GM18511 (cell line): ENCODE data around the gene DCC.

Source experiments
- ATAC-seq: cut with Tn5 transposase; IDR thresholded peaks from one replicate; pipeline ENCODE4 v1.9.1; 2021; ENCODE audit warnings: mild to moderate bottlenecking, moderate library complexity; ENCODE audit not compliant: unreplicated experiment

Gene DCC

DNA sequence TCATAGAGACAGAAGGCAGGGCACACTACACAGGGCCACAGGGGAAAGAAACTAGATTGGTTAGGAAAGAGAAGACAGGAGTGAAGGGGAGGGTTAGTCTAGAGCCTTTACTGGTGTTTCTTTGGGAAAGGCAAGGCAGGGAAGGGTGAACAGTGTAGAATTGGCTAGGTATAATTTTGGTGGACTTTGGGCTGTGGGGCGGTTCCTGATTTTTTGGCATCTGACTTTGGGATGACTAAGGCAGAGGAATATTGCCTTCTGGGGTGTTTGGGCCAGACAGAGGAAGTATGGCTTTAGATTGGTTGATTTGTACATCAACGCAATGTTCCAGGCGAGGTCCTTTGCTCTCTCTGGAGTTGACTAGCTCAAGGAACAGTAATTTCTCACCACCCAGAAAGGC, 534.8 kb downstream of the DCC start:
- no peak for ATAC-seq

- no peak for ATAC-seq
These were observed 535.7 kb downstream of the DCC start for GRCh38 chr18:52875725-52876124.

- ATAC-seq = no peak
These were observed 548.0 kb downstream of the DCC start for GRCh38 chr18:52888014-52888413.

GRCh38 chr18:52894801-52895200, 554.8 kb downstream of the DCC start:
- no peak for ATAC-seq

- ATAC-seq = no peak
These were observed 557.9 kb downstream of the DCC start for GRCh38 chr18:52897611-52898484.

DNA sequence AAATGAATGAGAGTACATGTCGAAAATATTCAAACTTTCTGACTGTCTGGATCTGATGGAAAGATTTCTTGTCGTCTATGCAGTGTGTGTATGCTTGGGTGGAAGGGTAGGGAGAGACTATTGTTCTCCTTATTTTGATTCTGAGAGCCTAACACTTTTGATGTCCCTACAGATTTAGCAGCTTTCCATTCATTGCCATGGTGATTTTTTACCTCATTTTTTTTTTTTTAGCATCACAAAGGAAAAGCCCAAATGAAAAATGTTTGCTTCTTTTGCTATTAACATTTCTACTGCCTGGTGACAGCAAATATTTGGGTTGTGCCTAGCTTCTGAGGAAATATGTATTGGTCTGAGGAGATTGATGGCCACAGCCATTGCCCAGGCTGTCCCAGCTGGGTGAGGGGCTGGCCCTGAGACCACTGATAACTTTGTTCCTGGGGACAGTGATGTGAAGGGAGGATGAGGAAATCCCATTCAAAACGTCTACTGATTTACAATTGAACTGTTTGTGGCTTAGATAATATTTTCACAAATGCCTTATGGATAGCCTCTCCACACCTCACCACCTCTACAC, 558.6 kb downstream of the DCC start:
- no peak for ATAC-seq

DNA sequence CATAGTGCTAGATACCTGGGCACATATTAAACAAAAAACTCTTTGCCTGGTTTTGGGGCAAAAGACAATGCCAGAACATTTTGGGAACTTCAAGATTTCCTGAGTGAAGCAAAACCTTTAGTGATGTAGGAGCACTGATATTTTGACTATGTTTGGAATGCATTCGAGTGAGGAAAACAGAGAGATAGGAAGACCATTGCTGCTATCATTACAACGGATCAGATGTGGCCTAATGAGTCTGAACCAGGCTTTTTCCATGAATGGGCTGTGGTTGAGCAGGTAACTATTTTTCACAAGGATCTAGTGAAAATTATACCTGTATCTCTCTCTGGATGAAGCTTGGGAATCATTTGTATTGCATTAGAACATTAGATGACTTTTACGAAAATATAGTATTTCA, 562.2 kb downstream of the DCC start:
- ATAC-seq = no peak

DNA sequence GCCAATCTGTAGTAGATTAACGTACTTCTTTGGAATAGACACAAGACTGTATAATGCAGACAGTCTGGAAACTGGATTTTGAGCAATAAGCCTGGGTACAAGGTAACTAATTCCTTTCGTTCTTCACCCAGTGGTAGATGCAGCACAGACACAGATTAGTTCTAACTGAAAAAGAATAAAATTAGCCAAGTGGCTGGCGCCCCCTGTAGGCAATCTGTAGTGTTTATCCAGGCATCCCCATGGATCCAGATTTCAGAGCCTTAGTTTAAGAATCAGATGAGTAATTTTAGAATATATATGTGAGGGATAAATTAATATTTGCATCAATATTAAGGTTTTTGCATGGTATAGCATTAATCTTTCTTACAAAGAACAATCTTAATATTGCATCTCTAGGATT, 563.9 kb downstream of the DCC start:
- peak; percentile 45 for ATAC-seq

DNA sequence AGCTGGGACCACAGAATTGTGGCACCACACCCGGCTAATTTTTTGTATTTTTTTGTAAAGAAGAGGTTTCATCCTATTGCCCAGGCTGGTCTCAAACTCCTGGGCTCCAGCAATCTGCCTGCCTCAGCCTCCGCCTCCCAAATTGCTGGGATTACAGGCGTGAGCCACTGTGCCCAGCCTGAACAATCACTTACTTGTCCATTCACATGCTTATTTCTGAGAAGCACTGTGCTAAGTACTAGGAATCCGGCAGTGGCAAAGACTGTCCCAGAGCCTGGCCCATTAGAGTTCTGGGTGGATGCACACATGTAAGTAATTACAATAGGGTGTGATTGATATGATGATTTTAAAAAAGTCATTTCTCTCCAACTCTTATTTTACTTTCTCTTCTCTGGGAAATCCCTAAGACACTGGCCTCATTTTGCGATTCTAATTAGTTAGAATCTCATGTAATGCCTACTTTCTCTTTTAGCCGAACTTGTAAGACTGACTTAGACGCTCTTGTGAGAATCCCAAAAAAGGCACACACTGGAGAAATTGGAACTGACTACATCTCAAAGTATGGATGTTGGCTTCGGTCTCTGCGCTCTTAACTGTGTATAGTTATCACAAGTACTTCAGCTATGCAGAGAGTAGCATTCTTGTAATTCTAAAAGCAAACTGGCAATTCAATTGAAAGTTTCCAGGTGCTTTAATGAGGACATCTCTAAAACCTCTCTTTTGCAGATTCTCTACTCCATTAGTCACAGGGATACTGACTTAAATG, 567.7 kb downstream of the DCC start:
- no peak for ATAC-seq

DNA sequence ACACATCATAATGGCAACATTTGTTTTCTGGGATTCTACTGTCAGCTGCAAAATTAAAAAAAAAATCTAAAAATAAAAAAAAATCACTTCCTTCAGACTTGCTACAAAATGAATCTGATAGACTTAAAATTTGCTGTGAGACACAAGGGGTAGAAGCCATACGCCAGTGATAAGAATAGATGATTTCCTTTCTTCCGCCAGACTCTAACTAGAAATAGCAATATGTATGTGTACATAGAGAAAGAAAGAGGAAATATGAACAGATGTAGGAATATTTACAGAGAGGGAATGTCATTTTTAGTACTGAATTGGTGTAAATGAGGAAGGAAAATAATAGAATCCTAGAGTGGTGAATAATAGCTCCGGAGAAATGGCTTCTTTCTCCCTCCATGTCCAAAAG, 574.2 kb downstream of the DCC start:
- ATAC-seq = no peak

GRCh38 chr18:52920665-52921064, 580.7 kb downstream of the DCC start:
- no peak for ATAC-seq

- ATAC-seq = no peak
These were observed 593.4 kb downstream of the DCC start for GRCh38 chr18:52933356-52933755.

GRCh38 chr18:52936931-52937330, 596.9 kb downstream of the DCC start:
- ATAC-seq = no peak

DNA sequence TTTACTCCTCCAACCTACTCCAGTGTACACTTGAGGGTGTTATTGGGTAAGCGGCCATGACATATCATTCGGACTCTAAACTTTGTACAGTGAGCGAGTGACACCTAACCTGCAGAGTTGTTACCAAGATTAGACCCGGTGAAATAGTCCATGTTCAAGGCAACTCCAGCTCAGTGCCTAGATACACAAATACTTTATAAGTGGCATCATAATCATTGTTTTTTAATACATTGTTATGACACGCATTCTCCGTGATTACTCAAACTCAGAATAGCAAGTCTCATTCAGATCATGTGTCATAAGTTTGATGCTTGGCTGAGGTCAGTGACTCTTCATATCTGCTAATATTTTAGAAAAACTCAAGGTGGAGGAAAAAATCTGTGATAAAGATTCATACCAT, 597.8 kb downstream of the DCC start:
- ATAC-seq = no peak

- no peak for ATAC-seq
These were observed 605.6 kb downstream of the DCC start for GRCh38 chr18:52945552-52945951.

DNA sequence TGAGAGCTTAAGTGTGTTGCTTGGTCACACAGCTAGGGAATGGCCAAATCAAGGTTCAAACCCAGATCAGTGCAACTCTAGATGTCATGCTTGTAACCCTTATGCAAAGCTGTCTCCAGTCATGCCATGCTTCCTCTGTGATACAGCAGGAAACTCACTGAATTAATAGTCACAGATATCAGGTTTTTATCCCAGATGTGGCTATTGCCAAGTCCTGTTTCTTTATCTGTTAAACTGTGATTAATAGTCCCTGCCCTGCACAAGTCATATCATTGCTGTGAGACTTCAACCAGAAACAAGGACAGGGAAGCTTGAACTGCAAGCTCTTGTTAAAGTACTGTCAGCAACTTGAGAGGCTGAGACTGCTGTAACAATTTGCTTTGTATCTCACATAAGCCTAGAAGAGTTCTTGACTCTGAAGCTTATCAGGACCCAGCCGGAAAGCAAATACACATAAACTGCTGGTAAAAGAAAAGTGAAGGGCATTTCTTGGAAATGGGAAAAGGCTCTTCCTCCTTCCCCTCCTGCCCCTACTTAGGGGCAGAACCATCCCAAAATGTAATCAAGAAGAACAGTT, 609.0 kb downstream of the DCC start:
- ATAC-seq = no peak

DNA sequence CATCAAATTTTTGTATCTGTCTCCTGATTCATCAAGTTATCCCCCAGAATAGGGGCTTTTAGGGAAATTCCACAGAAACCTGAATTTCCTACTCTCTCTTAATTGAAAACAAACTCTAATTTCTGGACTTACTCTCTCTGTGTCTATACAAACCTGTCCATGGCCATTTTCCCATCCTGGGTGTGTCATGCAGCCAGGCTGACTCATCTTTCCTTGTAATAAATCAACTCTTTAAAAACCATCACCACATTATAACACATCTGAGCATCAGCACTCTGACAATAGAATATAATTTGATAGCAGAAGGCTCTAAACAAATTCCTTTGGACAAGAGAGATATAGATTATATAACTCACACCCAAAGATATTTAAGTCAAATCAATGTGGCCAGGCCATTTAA, 610.2 kb downstream of the DCC start:
- ATAC-seq = no peak

- no peak for ATAC-seq
These were observed 613.4 kb downstream of the DCC start for GRCh38 chr18:52953387-52953786.

GRCh38 chr18:52963481-52963880, 623.5 kb downstream of the DCC start:
- ATAC-seq = no peak

DNA sequence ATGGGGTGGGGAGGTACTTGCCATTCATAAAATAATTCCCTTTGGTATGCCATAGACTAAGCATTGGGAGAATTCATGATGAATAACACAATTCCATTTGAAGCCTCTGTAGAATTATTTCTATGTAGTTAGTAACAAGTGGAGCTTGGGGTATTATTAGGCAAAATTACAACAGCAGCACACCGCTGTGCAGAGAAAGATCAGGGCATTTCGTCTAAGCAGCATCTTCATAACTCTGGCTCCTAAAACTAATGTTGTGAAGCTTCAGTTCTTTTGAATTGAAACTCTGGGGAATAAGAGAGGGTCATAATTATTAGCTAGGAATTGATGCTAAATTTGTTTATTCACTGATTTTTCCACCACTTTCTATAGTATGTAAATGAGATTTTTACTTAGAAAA, 630.7 kb downstream of the DCC start:
- ATAC-seq = no peak

DNA sequence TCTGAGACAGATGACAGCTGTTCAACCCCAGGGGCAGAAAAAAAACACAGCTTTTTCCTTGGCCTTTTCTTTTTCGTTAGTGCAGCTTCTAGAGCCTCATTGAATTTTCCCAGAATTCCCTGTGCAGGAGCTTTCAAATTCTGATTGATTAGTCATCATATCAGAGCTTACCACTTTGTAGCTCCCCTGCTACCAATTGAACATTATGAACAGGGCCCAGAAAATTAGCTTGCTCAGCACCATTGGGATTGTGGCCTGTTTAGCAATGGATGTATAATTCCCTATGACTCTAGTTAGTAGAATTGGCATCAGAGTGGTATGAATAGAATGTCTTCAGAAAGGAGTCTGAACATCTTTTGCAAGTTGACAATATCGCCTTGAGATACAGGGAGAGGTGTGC, 631.1 kb downstream of the DCC start:
- no peak for ATAC-seq

- ATAC-seq = no peak
These were observed 639.9 kb downstream of the DCC start for GRCh38 chr18:52979892-52980291.
